Astrocyte (in vitro differentiated cells and primary cell): Measurements from ENCODE around the gene IGFBP7.

Source experiments
- EZH2 ChIP-seq: IDR thresholded peaks from 2 replicates; pipeline ENCODE4 v1.6.1; 2012; ENCODE audit warnings: mild to moderate bottlenecking, low read length, inconsistent platforms; ENCODE audit not compliant: insufficient read depth
- TF ChIP-seq, protein P1 (sequence below): IDR thresholded peaks from 2 replicates; pipeline ENCODE4 v1.5.1; 2011; ENCODE audit warnings: low read depth, mild to moderate bottlenecking, inconsistent platforms, low read length, moderate library complexity; ENCODE audit not compliant: insufficient read depth

DNA sequence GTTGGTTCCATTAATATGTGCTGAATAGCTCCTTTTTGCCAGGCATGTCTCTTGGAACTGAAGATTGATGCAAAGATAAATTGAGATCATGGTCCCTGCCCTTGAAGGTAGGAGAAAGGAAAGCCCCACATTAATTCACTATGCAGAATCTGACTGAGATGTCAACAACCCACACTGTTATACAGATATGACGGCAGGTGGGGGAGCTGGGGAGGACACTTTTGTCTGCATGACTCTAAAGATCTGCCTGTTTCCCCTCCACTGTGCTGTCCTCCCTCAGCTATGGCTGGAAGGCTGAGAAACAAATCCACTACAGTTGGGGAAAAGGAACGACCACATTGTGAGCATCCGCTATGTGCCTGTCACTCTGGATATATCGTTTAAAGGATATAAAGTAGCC lies 36.3 kb upstream of the IGFBP7 start:
- TF ChIP-seq, protein P1, sequence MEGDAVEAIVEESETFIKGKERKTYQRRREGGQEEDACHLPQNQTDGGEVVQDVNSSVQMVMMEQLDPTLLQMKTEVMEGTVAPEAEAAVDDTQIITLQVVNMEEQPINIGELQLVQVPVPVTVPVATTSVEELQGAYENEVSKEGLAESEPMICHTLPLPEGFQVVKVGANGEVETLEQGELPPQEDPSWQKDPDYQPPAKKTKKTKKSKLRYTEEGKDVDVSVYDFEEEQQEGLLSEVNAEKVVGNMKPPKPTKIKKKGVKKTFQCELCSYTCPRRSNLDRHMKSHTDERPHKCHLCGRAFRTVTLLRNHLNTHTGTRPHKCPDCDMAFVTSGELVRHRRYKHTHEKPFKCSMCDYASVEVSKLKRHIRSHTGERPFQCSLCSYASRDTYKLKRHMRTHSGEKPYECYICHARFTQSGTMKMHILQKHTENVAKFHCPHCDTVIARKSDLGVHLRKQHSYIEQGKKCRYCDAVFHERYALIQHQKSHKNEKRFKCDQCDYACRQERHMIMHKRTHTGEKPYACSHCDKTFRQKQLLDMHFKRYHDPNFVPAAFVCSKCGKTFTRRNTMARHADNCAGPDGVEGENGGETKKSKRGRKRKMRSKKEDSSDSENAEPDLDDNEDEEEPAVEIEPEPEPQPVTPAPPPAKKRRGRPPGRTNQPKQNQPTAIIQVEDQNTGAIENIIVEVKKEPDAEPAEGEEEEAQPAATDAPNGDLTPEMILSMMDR, result no peak
- TF ChIP-seq EZH2, result no peak
